PC-9 (cell line): ENCODE results near the gene PECR. TPM values are rescaled to one million over a fixed set of nuclear protein-coding genes. Genes with fewer than 3 reads are reported as not detected.

Experiments used
- BruUV-seq: library from RNA; stranded (reverse); fragments of 400-500 nt; replicated peaks from 2 replicates; lab custom pipeline; 2021; lab: Mats Ljungman, UMichigan
- CTCF ChIA-PET: fragments of 300-600 bp; sonication (Branson Sonifier 250); formaldehyde crosslinking; loops from one replicate; lab custom pipeline; 2022; ENCODE audit warnings: antibody characterized with exemption; lab: Charles Lee
- POLR2A ChIA-PET: fragments of 300-600 bp; sonication (Branson Sonifier 250); formaldehyde crosslinking; loops from one replicate; lab custom pipeline; 2022; ENCODE audit warnings: antibody characterized with exemption; ENCODE audit not compliant: unreplicated experiment; lab: Charles Lee
- DNase-seq, 2 experiments: peaks; one replicate each; pipeline versions ENCODE4 v3.0.0 to v3.0.0-alpha.2; 2015 to 2022; ENCODE audit warnings: mixed read lengths in 1 of 2
- H2AFZ ChIP-seq: fragments of 200-600 bp; sonication (generic); 2 replicates; pipeline ENCODE4 v1.8.1; 2017; ENCODE audit warnings: antibody characterized with exemption
- H3F3A ChIP-seq: fragments of 200-600 bp; sonication (generic); 2 replicates; pipeline ENCODE4 v1.8.1; 2017; ENCODE audit warnings: antibody characterized with exemption, mild to moderate bottlenecking, low read depth; ENCODE audit not compliant: insufficient read depth
- H3K27ac ChIP-seq: fragments of 200-600 bp; sonication (generic); 2 replicates; pipeline ENCODE4 v1.6.1; 2016; ENCODE audit warnings: mixed run types
- H3K27me3 ChIP-seq: fragments of 200-600 bp; sonication (generic); 2 replicates; pipeline ENCODE4 v1.6.1; 2016; ENCODE audit warnings: low read depth, mixed run types; ENCODE audit not compliant: insufficient read depth
- H3K36me3 ChIP-seq: fragments of 200-600 bp; sonication (generic); 2 replicates; pipeline ENCODE4 v1.6.1; 2016; ENCODE audit warnings: low read depth, mixed run types
- H3K4me1 ChIP-seq: fragments of 200-600 bp; sonication (generic); replicated peaks from 2 replicates; pipeline ENCODE4 v1.6.1; 2016; ENCODE audit warnings: mixed run types; ENCODE audit not compliant: insufficient read depth
- H3K4me2 ChIP-seq: fragments of 200-600 bp; sonication (generic); 2 replicates; pipeline ENCODE4 v1.6.1; 2017; ENCODE audit warnings: mixed run types
- H3K4me3 ChIP-seq: fragments of 200-600 bp; sonication (generic); 2 replicates; pipeline ENCODE4 v1.6.1; 2016; ENCODE audit warnings: mixed run types
- H3K79me2 ChIP-seq: fragments of 200-600 bp; sonication (generic); 2 replicates; pipeline ENCODE4 v1.6.1; 2017; ENCODE audit warnings: low read depth, mixed run types
- H3K9me2 ChIP-seq: fragments of 200-600 bp; sonication (generic); 2 replicates; pipeline ENCODE4 v1.8.1; 2017; ENCODE audit warnings: mild to moderate bottlenecking; ENCODE audit not compliant: insufficient read depth
- H3K9me3 ChIP-seq: fragments of 200-600 bp; sonication (generic); 2 replicates; pipeline ENCODE4 v1.8.1; 2016; ENCODE audit warnings: low read depth; ENCODE audit not compliant: insufficient read depth
- H4K20me1 ChIP-seq: fragments of 200-600 bp; sonication (generic); 2 replicates; pipeline ENCODE4 v1.8.1; 2017; ENCODE audit not compliant: insufficient read depth
- EZH2 ChIP-seq: fragments of 200-600 bp; sonication (generic); IDR thresholded peaks from 2 replicates; pipeline ENCODE4 v1.8.0; 2017; ENCODE audit warnings: antibody characterized with exemption, low read depth
- intact Hi-C: fragments of 100-400 bp; cut with micrococcal nuclease; formaldehyde crosslinking; loops from one replicate; pipeline ENCODE4 v1.10.0; 2022; ENCODE audit not compliant: unreplicated experiment
- total RNA-seq: library from RNA; stranded (reverse); gene quantifications from 2 replicates; pipeline ENCODE4 v1.2.3, GENCODE V29; 2021
- TF ChIP-seq, protein P1 (sequence below): fragments of 200-600 bp; sonication (generic); conservative IDR thresholded peaks from 2 replicates; pipeline ENCODE4 v1.6.1; 2017; ENCODE audit warnings: mixed run types, antibody characterized with exemption, mild to moderate bottlenecking, moderate library complexity

Gene PECR
- total RNA-seq, 1 experiment from 2014 or later: 10.8 TPM

DNA sequence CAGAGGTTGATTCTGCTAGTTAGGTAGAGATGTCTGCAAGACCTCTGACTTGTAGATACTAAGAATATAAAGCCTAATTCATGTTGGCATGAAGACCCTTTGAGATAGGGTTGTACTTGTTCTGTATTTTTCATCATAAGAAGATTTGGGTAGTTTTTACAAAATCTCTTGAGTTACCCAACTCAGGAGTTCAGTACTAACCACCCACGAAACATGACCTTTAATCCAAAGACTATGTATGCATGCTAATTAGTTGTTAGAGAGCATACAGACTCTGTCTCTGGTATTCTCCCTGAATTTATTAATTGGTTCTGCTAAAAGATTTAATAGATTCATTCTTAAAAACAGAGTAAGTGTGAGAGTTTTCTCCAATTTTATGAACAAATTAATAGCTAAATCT lies 16.9 kb downstream of the PECR start:
- H3K27ac ChIP-seq: no peak overlapping the region
- no peak overlapping the region for H2AFZ ChIP-seq
- POLR2A ChIA-PET: no interaction called here
- no peaks in the 10 kb centered on the region for H4K20me1 ChIP-seq
- H3K79me2 ChIP-seq: no peaks in the 10 kb centered on the region
- no TSS peak for BruUV-seq
- H3K27me3 ChIP-seq: no peaks in the 10 kb centered on the region
- intact Hi-C loops: no loop called here
- H3K4me2 ChIP-seq: no peak overlapping the region
- no peaks in the 10 kb centered on the region for H3K4me1 ChIP-seq
- CTCF ChIA-PET: interaction anchor here (0.6 kb wide), 1 partner anchor 116 kb away, joined by 5 read pairs; no protein-coding TSS in a partner anchor
- H3K9me2 ChIP-seq: no peaks in the 10 kb centered on the region; the same call in 1 of the 2 replicates
- no peak overlapping the region for H3K4me3 ChIP-seq
- DNase-seq: no peak
- TF ChIP-seq, protein P1, sequence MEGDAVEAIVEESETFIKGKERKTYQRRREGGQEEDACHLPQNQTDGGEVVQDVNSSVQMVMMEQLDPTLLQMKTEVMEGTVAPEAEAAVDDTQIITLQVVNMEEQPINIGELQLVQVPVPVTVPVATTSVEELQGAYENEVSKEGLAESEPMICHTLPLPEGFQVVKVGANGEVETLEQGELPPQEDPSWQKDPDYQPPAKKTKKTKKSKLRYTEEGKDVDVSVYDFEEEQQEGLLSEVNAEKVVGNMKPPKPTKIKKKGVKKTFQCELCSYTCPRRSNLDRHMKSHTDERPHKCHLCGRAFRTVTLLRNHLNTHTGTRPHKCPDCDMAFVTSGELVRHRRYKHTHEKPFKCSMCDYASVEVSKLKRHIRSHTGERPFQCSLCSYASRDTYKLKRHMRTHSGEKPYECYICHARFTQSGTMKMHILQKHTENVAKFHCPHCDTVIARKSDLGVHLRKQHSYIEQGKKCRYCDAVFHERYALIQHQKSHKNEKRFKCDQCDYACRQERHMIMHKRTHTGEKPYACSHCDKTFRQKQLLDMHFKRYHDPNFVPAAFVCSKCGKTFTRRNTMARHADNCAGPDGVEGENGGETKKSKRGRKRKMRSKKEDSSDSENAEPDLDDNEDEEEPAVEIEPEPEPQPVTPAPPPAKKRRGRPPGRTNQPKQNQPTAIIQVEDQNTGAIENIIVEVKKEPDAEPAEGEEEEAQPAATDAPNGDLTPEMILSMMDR: no peak
- no peak for TF ChIP-seq EZH2
- no peaks in the 10 kb centered on the region for H3K36me3 ChIP-seq
- no peaks in the 10 kb centered on the region for H3F3A ChIP-seq
- 0 out of 2 replicates have a peak, but pooled peaks cover 3% of the 10 kb centered on the region for H3K9me3 ChIP-seq

DNA sequence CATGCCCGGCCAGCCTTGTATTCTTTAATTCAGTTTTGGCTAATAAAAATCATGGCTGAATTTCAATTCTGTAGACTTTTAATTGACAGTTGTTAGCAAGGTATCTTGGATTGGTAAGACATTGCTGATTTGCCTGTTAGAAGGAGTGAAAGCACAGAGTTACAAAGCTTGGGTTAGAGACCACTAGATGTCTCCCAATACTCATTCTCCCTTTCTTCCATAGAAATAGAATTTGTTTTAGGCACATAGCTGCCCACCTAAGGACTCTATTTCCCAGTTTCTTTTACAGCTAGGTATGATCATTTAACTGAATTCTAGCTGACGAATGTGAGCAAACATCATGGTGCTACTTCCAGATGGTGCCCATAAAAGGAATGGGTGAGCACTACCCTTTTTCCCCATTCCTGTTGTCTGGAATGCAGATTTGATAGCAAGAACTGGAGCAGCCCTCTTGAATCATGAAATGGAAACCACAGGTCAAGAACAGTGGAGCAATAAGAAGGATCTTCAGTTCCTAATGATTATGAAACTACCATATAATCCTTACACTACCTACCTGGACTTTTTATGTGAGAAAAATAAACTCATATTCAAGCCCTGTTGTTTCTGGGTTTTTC lies 17.5 kb downstream of the PECR start:
- no peaks in the 10 kb centered on the region for H3K4me1 ChIP-seq
- no peaks in the 10 kb centered on the region for H4K20me1 ChIP-seq
- no peak overlapping the region for H3K27ac ChIP-seq
- intact Hi-C loops: no loop called here
- CTCF ChIA-PET: interaction anchor here (0.6 kb wide), 1 partner anchor 115 kb away, joined by 5 read pairs; no protein-coding TSS in a partner anchor
- H3F3A ChIP-seq: no peaks in the 10 kb centered on the region
- H3K79me2 ChIP-seq: no peaks in the 10 kb centered on the region
- no peak for TF ChIP-seq EZH2
- TF ChIP-seq, protein P1: no peak
- no peak overlapping the region for H3K4me2 ChIP-seq
- H3K4me3 ChIP-seq: no peak overlapping the region
- BruUV-seq: no TSS peak
- POLR2A ChIA-PET: no interaction called here
- no peak overlapping the region for H2AFZ ChIP-seq
- H3K27me3 ChIP-seq: no peaks in the 10 kb centered on the region
- H3K9me2 ChIP-seq: no peaks in the 10 kb centered on the region; the same call in 1 of the 2 replicates
- H3K36me3 ChIP-seq: no peaks in the 10 kb centered on the region
- no peak for DNase-seq
- 0 out of 2 replicates have a peak, but pooled peaks cover 2% of the 10 kb centered on the region for H3K9me3 ChIP-seq

DNA sequence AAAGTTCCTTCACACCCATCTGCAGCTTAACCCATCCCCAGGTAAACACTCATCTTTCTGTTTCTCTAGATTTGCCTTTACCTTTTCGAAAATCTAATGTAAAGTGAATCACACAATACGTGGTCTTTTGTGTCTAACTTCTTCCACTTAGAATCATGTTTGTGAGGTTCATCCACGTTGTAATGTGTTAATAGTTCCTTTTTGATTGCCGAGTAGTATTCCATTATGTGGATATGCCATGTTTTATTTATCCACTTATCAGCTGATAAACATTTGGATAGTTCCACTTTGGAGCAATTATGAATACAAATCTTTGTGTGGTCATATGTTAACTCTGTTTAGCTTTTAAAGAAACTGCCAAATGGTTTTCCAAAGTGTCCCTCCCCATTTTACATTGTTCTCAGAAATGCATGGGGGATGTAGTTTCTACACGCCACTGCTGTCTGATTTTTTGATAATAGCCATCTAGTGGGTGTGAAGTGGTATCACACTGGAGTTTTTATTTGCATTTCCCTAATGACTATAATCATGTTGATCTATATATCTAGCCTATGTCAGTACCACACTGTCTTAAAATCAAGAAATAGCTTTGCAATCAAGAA lies 22.3 kb downstream of the PECR start:
- no peak overlapping the region for H3K4me2 ChIP-seq
- ChIA-PET CTCF (interaction anchor here (1.0 kb wide), 1 partner anchor 27 kb away, joined by 3 read pairs; no protein-coding TSS in a partner anchor), POLR2A (no interaction called here)
- TF ChIP-seq EZH2: no peak
- TF ChIP-seq, protein P1: peak; percentile 52
- no peaks in the 10 kb centered on the region for H3F3A ChIP-seq
- H3K27me3 ChIP-seq: no peaks in the 10 kb centered on the region
- no TSS peak for BruUV-seq
- H3K4me1 ChIP-seq: no peaks in the 10 kb centered on the region
- intact Hi-C loops: no loop called here
- no peak overlapping the region for H3K4me3 ChIP-seq
- no peaks in the 10 kb centered on the region for H4K20me1 ChIP-seq
- no peak overlapping the region for H3K27ac ChIP-seq
- H2AFZ ChIP-seq: no peak overlapping the region
- no peaks in the 10 kb centered on the region for H3K36me3 ChIP-seq
- H3K9me2 ChIP-seq: no peaks in the 10 kb centered on the region; the same call in 1 of the 2 replicates
- H3K9me3 ChIP-seq: no peaks in the 10 kb centered on the region
- H3K79me2 ChIP-seq: no peaks in the 10 kb centered on the region
- DNase-seq: no peak
